Measurements from ENCODE around the gene ETS1.

DNA sequence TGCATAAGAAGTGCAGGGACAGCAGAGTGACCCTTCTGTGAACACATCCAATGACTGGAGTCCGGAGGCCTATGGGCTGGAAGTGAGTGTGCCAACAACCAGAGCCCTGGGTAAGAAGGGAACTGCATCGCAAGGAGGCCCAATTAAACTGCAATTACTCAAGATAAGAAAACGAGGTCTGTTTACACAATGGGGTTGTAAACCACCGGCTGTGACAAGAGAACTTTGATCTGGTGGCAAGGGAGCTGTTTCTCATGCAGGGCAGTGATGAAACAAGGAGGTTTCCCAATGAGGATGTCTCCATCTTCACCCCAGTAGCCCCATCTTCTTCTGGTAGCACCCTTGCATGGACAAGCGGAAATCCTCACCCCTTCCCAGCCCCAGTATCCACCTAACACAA, 21.5 kb downstream of the ETS1 start:
- no peak for TF ChIP-seq EZH2 (optimal IDR thresholded peaks at IDR 0.05; ENCODE audit: low read depth, low read length)
- TF ChIP-seq, protein P1, sequence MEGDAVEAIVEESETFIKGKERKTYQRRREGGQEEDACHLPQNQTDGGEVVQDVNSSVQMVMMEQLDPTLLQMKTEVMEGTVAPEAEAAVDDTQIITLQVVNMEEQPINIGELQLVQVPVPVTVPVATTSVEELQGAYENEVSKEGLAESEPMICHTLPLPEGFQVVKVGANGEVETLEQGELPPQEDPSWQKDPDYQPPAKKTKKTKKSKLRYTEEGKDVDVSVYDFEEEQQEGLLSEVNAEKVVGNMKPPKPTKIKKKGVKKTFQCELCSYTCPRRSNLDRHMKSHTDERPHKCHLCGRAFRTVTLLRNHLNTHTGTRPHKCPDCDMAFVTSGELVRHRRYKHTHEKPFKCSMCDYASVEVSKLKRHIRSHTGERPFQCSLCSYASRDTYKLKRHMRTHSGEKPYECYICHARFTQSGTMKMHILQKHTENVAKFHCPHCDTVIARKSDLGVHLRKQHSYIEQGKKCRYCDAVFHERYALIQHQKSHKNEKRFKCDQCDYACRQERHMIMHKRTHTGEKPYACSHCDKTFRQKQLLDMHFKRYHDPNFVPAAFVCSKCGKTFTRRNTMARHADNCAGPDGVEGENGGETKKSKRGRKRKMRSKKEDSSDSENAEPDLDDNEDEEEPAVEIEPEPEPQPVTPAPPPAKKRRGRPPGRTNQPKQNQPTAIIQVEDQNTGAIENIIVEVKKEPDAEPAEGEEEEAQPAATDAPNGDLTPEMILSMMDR (IDR thresholded peaks at IDR 0.05; ENCODE audit: low read length) = no peak
- TF ChIP-seq EZH2phosphoT487 (IDR thresholded peaks at IDR 0.05; ENCODE audit: low read length) = no peak

Measured in MM.1S (cell line).